ENCODE measurements around the gene SIPA1L2. TPM values are rescaled to one million over a fixed set of nuclear protein-coding genes. Genes with fewer than 3 reads are reported as not detected.
A peak's percentile ranks its signal among the peaks of the same experiment; 100 is the strongest.

SIPA1L2 gene, protein sequence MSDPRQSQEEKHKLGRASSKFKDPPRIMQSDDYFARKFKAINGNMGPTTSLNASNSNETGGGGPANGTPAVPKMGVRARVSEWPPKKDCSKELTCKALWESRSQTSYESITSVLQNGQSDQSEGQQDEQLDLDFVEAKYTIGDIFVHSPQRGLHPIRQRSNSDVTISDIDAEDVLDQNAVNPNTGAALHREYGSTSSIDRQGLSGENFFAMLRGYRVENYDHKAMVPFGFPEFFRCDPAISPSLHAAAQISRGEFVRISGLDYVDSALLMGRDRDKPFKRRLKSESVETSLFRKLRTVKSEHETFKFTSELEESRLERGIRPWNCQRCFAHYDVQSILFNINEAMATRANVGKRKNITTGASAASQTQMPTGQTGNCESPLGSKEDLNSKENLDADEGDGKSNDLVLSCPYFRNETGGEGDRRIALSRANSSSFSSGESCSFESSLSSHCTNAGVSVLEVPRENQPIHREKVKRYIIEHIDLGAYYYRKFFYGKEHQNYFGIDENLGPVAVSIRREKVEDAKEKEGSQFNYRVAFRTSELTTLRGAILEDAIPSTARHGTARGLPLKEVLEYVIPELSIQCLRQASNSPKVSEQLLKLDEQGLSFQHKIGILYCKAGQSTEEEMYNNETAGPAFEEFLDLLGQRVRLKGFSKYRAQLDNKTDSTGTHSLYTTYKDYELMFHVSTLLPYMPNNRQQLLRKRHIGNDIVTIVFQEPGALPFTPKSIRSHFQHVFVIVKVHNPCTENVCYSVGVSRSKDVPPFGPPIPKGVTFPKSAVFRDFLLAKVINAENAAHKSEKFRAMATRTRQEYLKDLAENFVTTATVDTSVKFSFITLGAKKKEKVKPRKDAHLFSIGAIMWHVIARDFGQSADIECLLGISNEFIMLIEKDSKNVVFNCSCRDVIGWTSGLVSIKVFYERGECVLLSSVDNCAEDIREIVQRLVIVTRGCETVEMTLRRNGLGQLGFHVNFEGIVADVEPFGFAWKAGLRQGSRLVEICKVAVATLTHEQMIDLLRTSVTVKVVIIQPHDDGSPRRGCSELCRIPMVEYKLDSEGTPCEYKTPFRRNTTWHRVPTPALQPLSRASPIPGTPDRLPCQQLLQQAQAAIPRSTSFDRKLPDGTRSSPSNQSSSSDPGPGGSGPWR (N-terminal part only)
- total RNA-seq = 100 to 1,000 TPM in 1 of 2 donors, 10 to 100 TPM in 1; 57.1 to 100 TPM

- Histone ChIP-seq H3K4me1 (peaks cover 0 to 24% of the 10 kb centered on the region in 2 donors), H3K4me3 (peak within 1 kb of the TSS; percentile 90 to 95), H3K27me3 (no peaks in the 10 kb centered on the region), H3K9me3 (no peaks in the 10 kb centered on the region), H3K27ac (peak within 1 kb of the TSS; percentile 94 to 97), H3K36me3 (no peaks in the 10 kb centered on the region)
- peak; percentile 91 for DNase-seq (ENCODE audit: low spot score)
- TF ChIP-seq, protein P1, sequence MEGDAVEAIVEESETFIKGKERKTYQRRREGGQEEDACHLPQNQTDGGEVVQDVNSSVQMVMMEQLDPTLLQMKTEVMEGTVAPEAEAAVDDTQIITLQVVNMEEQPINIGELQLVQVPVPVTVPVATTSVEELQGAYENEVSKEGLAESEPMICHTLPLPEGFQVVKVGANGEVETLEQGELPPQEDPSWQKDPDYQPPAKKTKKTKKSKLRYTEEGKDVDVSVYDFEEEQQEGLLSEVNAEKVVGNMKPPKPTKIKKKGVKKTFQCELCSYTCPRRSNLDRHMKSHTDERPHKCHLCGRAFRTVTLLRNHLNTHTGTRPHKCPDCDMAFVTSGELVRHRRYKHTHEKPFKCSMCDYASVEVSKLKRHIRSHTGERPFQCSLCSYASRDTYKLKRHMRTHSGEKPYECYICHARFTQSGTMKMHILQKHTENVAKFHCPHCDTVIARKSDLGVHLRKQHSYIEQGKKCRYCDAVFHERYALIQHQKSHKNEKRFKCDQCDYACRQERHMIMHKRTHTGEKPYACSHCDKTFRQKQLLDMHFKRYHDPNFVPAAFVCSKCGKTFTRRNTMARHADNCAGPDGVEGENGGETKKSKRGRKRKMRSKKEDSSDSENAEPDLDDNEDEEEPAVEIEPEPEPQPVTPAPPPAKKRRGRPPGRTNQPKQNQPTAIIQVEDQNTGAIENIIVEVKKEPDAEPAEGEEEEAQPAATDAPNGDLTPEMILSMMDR (IDR thresholded peaks at IDR 0.05) = peak; percentile 31 to 78
These were observed at the start of gene SIPA1L2 for GRCh38 chr1:232630047-232630893. SIPA1L2 (minus strand) TSS chr1:232630133; CDS start chr1:232515339, 114,794 bp downstream.

DNA sequence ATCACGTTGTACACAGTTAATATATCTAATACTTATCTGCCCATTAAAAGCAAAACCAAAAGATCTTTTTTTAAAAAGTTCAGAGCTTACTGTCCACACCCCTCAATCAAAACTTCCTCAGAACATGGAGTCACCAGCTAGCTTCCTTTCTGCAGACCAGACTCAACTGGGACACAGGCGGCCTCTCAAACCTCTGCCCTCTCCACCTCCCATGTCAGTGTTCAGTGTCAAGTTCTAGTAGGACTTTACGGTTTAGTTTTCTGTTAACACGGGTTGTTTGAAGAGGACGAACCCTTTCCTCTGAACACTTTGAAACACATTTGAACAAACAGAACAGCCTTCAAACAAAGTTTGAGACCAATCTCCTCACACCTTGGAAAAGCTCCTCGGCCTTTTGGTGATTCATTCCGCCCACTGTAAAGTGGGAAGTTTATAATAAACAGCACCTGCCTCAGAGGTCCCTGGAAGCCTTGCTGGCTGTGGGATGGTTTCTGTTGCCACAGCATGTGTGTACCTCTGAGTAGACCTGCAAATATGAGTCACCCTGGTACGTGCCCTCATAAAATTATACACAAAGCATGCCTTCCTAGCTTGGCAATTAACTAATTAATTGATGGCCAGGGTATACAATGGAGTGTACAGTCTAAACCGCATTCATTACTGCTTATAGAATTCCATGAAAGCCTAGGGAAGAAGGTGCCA, 48.4 kb upstream of the SIPA1L2 start:
- DNase-seq (ENCODE audit: low spot score) = no peak
- Histone ChIP-seq H3K36me3 (no peaks in the 10 kb centered on the region), H3K4me3 (no peak overlapping the region), H3K9me3 (peaks cover 0 to 4% of the 10 kb centered on the region in 2 donors), H3K27ac (no peak overlapping the region), H3K27me3 (no peaks in the 10 kb centered on the region), H3K4me1 (no peaks in the 10 kb centered on the region)
- TF ChIP-seq, protein P1 (IDR thresholded peaks at IDR 0.05) = no peak

DNA sequence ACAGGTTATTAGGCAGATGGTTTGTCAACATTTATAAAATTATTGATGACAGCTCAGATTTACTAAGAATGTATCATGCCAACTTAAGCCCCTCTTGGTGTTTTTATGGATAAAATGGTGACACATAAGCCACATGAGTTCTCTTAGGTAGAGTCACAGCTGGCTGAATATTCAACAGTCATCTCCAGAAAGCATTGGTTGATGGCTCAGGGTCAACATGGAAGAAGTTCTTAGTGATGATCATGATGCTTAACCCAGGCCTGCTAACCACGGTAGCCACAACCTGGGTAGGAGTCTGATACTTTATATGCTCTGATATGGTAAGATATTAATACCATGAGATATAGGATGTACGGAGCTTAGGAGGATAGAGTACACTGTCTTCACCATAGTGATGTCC, 46.4 kb upstream of the SIPA1L2 start:
- H3K36me3 ChIP-seq = no peaks in the 10 kb centered on the region
- no peak overlapping the region for H3K27ac ChIP-seq
- no peak for DNase-seq (ENCODE audit: low spot score)
- H3K4me1 ChIP-seq = no peaks in the 10 kb centered on the region
- H3K27me3 ChIP-seq = no peaks in the 10 kb centered on the region
- no peak overlapping the region for H3K4me3 ChIP-seq
- peaks cover 0 to 3% of the 10 kb centered on the region in 2 donors for H3K9me3 ChIP-seq
- TF ChIP-seq, protein P1 (IDR thresholded peaks at IDR 0.05) = no peak

GRCh38 chr1:232675898-232676297, 46.0 kb upstream of the SIPA1L2 start:
- TF ChIP-seq, protein P1 (IDR thresholded peaks at IDR 0.05) = no peak
- Histone ChIP-seq H3K4me1 (no peaks in the 10 kb centered on the region), H3K27me3 (no peaks in the 10 kb centered on the region), H3K4me3 (no peak overlapping the region), H3K27ac (no peak overlapping the region), H3K9me3 (no peaks in the 10 kb centered on the region), H3K36me3 (no peaks in the 10 kb centered on the region)
- no peak for DNase-seq (ENCODE audit: low spot score)
